ENCODE data around the gene TRIP11.

Gene TRIP11

GRCh38 chr14:92010644-92011043 is 29.2 kb downstream of the TRIP11 start:
- no peak for DNase-seq (ENCODE audit: low read depth)

- no peak for DNase-seq (ENCODE audit: low read depth)
Measured at GRCh38 chr14:92009604-92010003, 30.3 kb downstream of the TRIP11 start.

- no peak for DNase-seq (ENCODE audit: low read depth)
Measured at GRCh38 chr14:92005019-92005418, 34.8 kb downstream of the TRIP11 start.

GRCh38 chr14:92004062-92004461 is 35.8 kb downstream of the TRIP11 start:
- no peak for DNase-seq (ENCODE audit: low read depth)

GRCh38 chr14:91998667-91999570 is 40.9 kb downstream of the TRIP11 start:
- no peak for DNase-seq (ENCODE audit: low read depth)

GRCh38 chr14:91997492-91997891 is 42.4 kb downstream of the TRIP11 start:
- no peak for DNase-seq (ENCODE audit: low read depth)

- DNase-seq (ENCODE audit: low read depth), result peak; percentile 79
Measured at GRCh38 chr14:91996948-91997371, 42.9 kb downstream of the TRIP11 start.

- no peak for DNase-seq (ENCODE audit: low read depth)
Measured at GRCh38 chr14:91987192-91987591, 52.7 kb downstream of the TRIP11 start.

GRCh38 chr14:91985521-91986255 is 54.2 kb downstream of the TRIP11 start:
- peak; percentile 8 for DNase-seq (ENCODE audit: low read depth)

GRCh38 chr14:91985008-91985407 is 54.9 kb downstream of the TRIP11 start:
- no peak for DNase-seq (ENCODE audit: low read depth)

- no peak for DNase-seq (ENCODE audit: low read depth)
Measured at GRCh38 chr14:91983588-91983987, 56.3 kb downstream of the TRIP11 start.

GRCh38 chr14:91980157-91980556 is 59.7 kb downstream of the TRIP11 start:
- DNase-seq (ENCODE audit: low read depth), result peak; percentile 76

GRCh38 chr14:91977884-91978283 is 62.0 kb downstream of the TRIP11 start:
- DNase-seq (ENCODE audit: low read depth), result no peak

GRCh38 chr14:91975763-91976162 is 64.1 kb downstream of the TRIP11 start:
- no peak for DNase-seq (ENCODE audit: low read depth)

GRCh38 chr14:91971188-91971778 is 68.6 kb downstream of the TRIP11 start:
- no peak for DNase-seq (ENCODE audit: low read depth)

- DNase-seq (ENCODE audit: low read depth), result no peak
Measured at GRCh38 chr14:91968280-91968679, 71.6 kb downstream of the TRIP11 start.

GRCh38 chr14:91964724-91965123 is 75.1 kb downstream of the TRIP11 start:
- no peak for DNase-seq (ENCODE audit: low read depth)

GRCh38 chr14:91964011-91964410 is 75.8 kb downstream of the TRIP11 start:
- DNase-seq (ENCODE audit: low read depth), result no peak

- DNase-seq (ENCODE audit: low read depth), result peak; percentile 82
Measured at GRCh38 chr14:91963465-91963864, 76.4 kb downstream of the TRIP11 start.

GRCh38 chr14:91961297-91962220 is 78.3 kb downstream of the TRIP11 start:
- no peak for DNase-seq (ENCODE audit: low read depth)

GRCh38 chr14:91957876-91958313 is 82.0 kb downstream of the TRIP11 start:
- DNase-seq (ENCODE audit: low read depth), result no peak

GRCh38 chr14:91956616-91957015 is 83.2 kb downstream of the TRIP11 start:
- DNase-seq (ENCODE audit: low read depth), result no peak
